Caki2 (cell line): ENCODE data around the gene BSG. TPM values are rescaled to one million over a fixed set of nuclear protein-coding genes. Genes with fewer than 3 reads are reported as not detected.
"Not testable (repeated sequence)": the region's sequence is repeated elsewhere in the genome, so short reads cannot be mapped to it uniquely, and the experiment has no call there.

Experiments used
- DNase-seq: peaks from one replicate; pipeline ENCODE4 v3.0.0-alpha.2; 2015; ENCODE audit warnings: low read depth
- in situ Hi-C: cut with HindIII; loops from 2 replicates; pipeline ENCODE4 v1.10.0; 2016; ENCODE audit warnings: low sequenced_read_pairs, low pct_unique_long_range_greater_than_20kb, mixed read lengths
- total RNA-seq: library from RNA; depleted of rRNA; stranded (reverse); fragments of >200 nt; shearing (Covaris generic); gene quantifications from 2 replicates; pipeline ENCODE4 v1.2.3, GENCODE V29; 2014; ENCODE audit warnings: low replicate concordance

Gene BSG
- total RNA-seq, 1 experiment from 2014 or later = 330 TPM

DNA sequence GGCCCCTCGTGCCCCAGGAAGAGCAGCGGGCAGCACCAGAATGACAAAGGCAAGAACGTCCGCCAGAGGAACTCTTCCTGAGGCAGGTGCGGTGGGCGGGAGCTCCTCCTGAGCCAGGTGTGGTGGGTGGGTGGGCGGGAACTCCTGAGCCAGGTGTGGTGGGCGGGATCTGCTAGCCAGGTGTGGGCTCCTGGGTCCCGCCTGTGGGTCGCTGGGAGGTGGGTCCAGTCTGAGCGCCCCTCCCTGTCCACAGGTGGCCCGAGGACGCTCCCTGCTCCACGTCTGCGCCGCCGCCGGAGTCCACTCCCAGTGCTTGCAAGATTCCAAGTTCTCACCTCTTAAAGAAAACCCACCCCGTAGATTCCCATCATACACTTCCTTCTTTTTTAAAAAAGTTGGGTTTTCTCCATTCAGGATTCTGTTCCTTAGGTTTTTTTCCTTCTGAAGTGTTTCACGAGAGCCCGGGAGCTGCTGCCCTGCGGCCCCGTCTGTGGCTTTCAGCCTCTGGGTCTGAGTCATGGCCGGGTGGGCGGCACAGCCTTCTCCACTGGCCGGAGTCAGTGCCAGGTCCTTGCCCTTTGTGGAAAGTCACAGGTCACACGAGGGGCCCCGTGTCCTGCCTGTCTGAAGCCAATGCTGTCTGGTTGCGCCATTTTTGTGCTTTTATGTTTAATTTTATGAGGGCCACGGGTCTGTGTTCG lies 10.3 kb downstream of the BSG start:
- in situ Hi-C loops = no loop called here
- no peak for DNase-seq

DNA sequence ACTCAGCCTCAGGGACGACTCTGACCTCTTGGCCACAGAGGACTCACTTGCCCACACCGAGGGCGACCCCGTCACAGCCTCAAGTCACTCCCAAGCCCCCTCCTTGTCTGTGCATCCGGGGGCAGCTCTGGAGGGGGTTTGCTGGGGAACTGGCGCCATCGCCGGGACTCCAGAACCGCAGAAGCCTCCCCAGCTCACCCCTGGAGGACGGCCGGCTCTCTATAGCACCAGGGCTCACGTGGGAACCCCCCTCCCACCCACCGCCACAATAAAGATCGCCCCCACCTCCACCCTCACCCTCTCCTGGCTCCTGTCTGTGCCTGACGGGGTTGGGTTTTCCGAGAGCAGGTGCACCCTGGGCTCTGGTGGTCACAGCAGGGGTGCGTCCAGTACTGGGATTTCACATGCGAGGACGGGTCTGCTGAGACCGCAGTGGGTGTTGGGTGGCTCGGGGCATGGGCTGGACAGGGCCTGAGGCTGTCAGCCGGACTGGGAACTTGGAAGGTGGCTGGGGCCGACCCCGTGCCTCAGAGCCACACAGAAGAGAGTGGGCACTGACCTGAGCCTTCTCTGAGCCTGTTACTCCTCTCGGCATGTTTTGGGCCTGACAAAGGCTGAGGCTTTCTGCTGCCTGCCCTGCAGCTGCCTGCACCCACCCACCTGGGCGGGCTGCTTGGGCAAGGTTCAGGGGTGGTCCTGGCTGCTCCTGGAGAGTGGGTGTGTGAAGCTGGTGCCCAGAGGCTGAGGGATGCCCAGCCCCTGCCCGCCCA lies 11.0 kb downstream of the BSG start:
- in situ Hi-C loops = no loop called here
- no peak for DNase-seq

DNA sequence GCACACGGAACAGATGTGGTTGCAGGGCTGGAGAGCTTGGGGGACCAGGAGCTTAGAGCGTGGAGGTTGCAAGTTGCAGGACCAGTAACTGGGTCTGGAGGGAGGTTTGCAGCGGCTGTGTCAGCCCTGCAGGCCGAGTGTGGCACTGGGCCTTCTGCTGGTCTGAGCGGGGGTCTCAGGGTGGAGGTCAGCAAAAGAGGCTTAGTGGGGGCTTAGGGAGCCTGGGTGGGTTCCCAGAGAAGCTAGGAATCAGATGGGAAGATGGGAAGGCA lies 11.5 kb downstream of the BSG start:
- DNase-seq = no peak
- in situ Hi-C loops = no loop called here

DNA sequence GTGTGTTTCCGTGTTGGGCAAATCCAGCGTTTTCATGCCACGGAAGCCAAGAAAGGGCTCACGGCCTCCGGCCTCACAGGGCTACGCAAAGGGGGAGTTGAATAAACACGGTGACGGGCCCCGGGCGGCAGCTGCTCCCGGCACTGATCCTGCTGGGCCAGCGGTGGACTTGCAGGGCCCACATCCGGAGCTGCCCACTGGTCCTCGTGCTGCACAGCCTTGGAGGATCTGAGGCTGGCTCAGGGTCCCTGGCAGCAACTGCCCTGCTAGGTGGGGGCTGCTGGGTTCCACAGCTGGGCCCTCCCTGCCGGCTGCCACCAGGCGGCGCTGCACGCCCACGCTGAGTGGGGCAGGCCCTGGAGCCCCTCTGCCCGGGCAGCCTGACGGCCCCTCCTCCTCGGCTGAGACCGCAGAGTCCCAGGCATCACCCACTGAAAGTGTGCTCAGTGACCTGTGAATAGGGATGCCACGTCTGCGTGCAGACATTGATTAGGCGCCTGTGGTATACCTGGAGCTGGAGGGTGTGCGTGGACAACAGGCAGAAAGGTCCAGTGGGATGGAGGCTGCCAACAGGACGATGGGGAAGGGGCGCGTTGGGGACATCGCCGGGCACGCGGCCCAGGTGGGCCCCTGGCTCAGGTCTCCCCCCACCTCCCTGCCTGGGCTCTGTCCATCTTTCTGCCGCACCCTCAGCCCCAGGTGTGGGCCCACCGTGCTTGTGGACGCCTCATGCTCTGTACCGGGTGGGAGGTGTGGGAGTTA lies 12.0 kb downstream of the BSG start:
- DNase-seq = no peak
- in situ Hi-C loops = no loop called here

DNA sequence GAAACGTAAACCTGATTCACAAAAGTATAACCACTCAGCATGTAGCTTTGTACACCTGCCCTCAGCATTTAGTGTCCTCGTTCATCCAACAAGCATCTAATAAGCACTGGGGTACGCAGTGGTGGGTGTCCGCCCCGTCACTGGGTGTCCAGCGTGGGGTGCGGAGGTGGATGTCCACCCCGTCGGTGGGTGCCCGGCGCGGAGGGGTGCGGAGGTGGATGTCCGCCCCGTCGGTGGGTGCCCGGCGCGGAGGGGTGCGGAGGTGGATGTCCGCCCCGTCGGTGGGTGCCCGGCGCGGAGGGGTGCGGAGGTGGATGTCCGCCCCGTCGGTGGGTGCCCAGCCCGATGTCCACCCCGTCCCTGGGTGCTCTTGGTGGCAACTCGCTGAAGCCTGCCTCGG lies 12.8 kb downstream of the BSG start:
- in situ Hi-C loops, DNase-seq: not testable (repeated sequence)

DNA sequence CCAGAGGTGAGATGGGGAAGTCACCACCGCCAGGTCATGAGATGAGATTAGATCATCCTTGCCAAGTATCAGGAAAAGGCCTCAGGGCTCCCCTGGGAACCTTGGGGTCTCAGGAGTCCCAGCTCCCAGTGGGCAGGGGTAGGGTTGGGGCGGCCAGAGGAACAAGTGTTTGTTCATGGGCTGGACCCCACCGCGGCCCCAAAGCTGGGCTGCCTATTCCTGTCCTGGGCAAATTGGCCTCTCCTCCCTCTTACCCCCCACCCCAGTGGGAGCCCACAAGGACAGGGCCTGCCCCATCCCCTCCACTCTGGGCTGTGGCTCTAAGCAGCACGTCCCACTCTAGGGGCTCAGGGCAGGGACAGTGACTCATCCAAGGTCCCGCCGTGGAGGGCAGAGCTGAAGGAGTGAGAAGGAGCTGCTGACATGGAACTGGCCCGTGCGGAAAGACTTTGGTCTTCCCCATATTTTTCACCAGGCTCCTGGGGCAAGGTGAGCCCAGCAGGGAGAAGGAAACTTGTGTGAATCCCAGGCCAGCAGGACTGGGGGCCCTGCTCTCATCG lies 13.2 kb downstream of the BSG start:
- DNase-seq = no peak

DNA sequence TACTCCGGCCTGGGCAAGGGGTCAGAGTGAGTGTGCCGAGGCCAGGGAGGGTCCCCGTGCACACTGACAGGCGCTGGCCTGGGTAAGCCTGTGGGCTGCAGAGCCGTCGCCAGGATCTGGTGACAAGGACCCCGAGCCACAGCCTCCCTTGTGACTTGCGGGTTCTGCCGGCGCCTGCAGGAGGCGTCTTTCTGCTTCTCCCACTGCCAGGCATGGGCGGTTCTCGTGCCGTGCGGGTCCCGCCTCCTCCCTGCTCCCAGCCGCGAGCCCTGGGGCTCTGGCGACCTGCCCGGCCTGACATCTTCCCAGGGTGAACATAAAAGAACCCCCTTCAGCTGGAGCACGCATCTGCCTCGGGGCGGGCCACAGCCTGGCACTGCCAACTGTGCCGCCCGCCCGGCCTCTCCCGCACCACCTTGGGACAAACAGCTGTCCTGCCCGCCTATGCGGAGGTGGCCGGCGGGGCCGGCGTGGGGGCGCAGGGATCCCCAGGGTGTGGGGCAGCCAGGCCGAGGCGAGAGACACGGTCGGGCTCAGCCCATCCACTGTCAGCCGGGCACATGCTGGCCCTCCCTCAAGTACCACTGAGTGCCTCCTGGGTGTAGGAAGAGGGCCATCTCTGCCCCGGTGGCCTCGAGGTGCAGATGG lies 15.8 kb downstream of the BSG start:
- in situ Hi-C loops = no loop called here
- peak; percentile 75 for DNase-seq

More for the DNA sequence above, 13.2 kb downstream of the BSG start:
- in situ Hi-C loops = no loop called here

DNA sequence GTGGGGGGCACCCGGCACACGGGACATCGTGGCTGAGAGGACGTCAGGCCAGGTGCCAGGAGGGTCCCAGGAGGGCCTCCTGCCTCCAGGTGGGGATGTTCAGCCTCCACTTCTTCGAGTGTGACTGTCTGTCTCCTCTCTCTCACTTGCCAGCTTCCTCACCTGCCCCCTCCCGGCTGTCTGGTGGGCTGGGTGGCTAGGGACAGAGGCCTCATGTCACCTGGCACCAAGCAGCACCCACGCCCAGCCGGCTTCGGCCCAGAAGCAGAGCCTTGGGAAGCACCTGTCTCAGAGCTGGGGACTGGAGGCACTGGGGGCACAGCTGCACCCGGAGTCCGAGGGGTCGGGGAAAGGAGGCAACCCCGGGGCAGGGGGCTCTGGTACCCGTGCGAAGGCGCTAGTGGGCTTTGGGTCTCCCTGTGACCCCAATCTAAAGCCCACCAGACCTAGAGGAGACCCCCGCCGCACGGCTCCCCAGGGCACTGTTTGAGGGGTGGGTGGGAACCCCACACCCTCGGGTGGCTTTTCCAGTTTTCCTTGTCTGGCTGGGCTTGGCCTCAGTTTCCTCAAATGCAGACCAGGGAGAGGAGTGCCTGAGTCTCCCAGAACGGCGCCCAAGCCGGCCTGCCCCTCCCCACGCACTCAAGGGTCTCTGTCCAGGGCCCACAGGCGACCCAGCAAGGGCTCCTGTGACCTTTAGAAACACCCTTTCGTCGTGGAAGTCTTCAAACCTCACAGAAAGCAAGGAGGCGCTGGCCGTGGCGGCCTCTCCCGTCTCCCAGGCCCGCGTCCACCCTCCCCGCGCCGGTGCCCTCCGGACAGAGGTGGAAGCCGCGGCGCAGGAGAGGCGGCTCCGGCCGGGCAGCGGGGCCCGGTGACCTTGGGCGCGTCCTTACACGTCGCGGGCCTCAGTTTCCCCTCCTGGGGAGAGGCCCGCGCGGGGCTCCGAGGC lies 16.6 kb downstream of the BSG start:
- no peak for DNase-seq
- in situ Hi-C loops = no loop called here

DNA sequence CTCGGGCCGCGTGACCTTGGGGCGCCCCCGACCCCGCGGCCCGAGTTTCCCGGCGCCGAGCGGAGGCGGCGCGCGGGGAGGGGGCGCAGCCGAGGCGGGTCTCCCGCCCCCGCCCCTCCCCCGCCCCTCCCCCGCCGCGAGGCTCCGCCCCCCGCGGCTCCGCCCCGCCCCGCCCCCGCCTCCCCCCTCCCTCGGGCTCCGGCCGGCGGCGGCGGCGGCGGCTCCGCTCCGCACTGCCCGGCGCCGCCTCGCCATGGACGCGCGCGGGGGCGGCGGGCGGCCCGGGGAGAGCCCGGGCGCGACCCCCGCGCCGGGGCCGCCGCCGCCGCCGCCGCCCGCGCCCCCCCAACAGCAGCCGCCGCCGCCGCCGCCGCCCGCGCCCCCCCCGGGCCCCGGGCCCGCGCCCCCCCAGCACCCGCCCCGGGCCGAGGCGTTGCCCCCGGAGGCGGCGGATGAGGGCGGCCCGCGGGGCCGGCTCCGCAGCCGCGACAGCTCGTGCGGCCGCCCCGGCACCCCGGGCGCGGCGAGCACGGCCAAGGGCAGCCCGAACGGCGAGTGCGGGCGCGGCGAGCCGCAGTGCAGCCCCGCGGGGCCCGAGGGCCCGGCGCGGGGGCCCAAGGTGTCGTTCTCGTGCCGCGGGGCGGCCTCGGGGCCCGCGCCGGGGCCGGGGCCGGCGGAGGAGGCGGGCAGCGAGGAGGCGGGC lies 17.4 kb downstream of the BSG start, which contains the start of gene HCN2:
Gene HCN2 (plus strand): TSS at position 189 of the 703 bp plus-strand sequence. CDS start 65 bp downstream, at position 254.
- DNase-seq = no peak
- in situ Hi-C loops = no loop called here

DNA sequence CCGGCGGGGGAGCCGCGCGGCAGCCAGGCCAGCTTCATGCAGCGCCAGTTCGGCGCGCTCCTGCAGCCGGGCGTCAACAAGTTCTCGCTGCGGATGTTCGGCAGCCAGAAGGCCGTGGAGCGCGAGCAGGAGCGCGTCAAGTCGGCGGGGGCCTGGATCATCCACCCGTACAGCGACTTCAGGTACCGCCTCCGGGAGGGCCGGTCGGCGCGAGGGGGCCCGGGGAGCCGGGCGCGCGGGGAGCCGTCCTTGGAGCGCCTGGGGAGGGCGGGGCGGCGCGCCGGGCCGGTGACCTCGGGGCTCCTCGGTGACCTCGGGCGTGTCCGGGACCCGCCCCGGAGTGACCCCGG lies 18.0 kb downstream of the BSG start:
- in situ Hi-C loops = no loop called here
- no peak for DNase-seq

DNA sequence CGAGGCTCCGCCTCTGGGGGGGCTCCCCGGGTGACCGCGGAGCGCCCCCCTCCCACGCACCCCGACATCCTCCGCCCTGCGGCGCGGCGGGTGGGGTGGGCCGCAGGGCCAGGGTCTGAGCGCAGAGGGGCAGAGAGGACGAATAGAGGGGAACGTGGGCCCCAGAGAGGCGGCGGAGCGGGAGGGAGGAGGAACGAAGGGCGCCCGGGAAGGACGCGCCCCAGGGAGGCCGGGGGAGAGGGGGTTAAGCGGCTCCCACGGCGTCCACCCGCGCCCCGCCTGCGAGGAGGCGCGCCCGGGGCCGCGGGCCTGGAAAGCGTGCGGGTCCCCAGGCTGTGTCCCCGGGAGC lies 18.3 kb downstream of the BSG start:
- in situ Hi-C loops = no loop called here
- DNase-seq = no peak

DNA sequence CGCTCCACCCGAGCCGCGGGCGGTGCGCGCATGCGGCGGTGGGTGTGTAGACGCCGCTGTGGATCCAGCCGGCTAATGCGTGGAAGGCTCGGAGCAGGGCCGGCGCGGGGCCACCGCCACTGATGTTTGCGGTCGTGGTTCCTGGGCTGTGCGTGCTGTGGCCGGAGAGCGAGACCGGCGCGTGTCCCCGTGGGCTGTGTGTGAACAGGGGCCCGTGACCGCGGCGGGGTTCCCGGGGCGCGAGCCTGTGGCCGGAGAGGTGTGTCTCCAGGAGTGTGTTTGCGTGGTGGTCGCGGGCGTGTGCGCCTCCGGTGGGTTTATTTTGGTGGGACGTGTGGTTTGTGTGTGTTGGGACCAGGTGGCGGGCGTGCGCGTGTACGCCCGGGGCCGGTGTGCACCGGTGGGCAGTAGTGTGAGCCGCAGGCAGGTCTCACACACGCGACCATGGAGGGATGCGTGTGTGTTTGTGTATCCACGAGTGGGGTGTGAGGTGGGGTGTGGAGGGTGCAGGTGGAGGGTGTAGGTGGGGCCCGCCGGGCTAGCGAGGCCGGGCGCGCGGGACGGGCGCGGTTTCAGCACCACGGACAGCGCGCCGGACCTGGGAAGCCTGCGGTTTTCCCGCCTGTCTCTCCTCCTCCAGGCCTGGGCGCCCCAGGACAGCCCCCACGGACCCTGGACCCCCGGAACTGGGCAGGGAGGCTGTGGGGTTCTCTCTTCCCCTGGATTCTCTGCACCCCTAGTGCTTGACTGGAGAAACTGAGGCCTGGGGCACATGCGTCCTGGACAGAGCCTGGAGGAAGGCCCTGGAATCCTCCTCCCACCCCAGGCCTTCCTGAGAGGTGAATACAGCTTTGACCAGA lies 18.9 kb downstream of the BSG start:
- no peak for DNase-seq
- in situ Hi-C loops = no loop called here

DNA sequence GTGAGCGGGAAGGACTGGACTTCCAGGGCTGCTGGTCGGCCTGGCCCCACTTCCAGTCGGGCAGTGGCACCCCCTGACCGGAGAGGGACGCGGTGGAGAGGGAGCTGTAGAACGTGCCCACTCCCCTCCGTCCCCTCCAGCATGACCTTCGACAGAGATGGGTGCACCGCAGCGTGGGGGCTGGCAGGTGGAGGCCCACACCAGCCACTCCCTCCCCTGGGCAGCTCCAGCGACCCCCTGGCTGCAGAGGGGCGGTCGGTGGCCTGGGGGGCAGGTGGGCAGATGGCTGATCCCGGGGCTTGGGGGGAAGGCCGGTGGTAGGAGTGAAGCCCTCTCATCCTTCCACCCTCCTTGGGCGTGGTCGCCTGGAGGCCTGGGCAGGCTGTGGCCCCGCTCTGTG lies 19.7 kb downstream of the BSG start:
- in situ Hi-C loops = no loop called here
- no peak for DNase-seq

DNA sequence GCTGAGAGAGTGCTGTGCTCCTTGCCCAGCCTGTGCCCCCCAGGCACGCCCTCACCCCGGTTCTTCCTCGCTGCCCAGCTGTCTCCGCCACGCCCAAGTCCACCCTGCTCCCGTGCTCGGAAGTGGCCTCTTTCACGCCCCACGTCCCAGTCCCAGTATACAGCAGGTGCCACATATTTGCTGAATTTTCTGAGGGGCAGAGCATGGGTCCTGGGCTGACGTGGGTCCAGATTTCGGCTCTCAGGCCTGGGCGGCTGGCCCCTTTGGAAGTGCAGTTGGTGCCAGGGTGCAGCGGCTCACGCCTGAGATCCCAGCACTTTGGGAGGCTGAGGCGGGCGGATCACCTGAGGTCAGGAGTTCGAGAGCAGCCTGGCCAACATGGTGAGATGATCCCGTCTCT lies 20.7 kb downstream of the BSG start:
- in situ Hi-C loops = no loop called here
- DNase-seq = no peak

DNA sequence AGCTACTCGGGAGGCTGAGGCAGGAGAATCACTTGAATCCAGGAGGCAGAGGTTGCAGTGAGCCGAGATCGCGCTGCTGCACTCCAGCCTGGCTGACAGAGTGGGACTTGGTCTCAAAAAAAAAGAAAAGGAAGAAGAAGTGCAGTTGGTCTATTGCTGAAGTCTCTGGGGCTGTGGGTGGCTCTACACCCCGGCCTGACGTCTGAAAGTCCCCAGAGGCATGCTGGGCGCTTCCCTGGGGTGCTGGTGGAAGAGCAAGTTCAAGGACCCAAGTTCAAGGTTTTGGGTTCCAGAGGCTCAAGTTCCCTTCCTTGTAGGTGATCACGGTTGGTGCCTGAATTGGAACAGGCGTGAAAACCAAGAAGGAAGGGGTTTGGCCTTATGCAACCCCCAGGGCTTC lies 21.1 kb downstream of the BSG start:
- no peak for DNase-seq
- in situ Hi-C loops = no loop called here

DNA sequence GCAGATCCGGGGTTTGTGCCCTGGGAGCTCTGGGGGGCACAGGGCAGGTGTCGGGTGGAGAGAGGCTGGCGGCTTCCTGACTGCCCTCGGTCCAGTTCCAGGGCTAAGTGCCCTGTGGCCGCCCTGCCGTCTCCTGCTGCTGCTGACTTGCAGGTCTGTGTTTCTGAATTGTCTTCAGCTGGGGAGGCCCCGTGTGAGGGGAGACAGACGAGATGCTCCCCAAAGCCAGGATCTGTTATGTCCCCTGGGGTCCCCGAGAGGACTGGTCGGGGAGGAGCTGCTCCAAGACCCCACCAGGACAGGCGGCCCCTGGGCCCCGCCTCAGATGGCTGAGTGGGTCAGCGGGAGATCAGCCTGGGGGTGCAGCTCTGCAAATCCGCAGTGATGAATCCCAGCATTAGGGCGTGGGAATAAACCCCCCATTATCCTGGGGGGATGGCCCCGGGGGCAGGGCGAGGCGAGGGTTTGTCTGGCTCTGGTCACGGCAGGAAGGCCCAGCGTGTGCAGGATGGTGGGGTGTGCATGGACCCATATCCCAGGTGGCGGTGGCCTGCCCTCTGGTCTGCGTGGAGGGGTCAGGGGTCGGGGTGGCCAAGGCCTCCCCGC lies 22.0 kb downstream of the BSG start:
- DNase-seq = no peak
- in situ Hi-C loops = no loop called here
